Body of pancreas (tissue), 4 donors: ENCODE data around the gene TOM1L2.

ENCODE experiments used
- POLR2A ChIP-seq, 3 donors: fragments of 450-650 bp; IDR thresholded peaks; one replicate each; pipeline ENCODE4 v1.6.1; 2016; ENCODE audit warnings: antibody characterized with exemption in 3 of 3, mild to moderate bottlenecking in 2 of 3
- TF ChIP-seq, protein P1 (sequence below), 7 experiments: fragments of 450-650 bp in 4 of 7; fragments of 200-600 bp in 3 of 7; sonication (generic) in 3 of 7; IDR thresholded peaks; one replicate each; pipeline ENCODE4 v1.5.1; 2016 to 2019; ENCODE audit warnings: antibody characterized with exemption in 7 of 7

DNA sequence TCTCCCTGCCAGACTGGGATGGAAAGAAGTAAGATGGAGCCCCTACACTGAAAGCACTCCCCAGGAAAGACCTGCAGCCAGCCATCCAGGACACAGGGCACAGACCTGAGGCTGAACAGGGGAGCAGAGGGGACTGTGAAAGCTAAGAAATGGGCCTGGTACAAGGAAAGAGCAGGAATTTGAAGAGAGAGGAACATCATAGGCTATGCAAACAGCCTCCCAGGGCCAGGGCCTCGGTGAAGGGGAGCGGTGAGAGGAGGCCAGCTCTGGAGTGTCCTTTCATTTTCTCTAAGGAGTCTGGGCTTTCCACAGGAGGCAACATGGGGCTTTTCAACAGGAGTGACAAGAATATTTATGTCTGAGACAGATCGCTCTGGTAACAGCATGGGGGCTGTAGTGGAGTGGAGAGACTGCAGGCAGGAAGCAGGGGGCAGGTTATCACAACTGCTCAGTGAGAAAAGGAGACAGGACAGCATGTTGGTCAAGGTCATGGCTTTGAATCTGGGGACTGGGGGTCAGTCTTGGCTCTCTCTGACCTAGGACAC, 50.1 kb downstream of the TOM1L2 start:
- TF ChIP-seq, protein P1, sequence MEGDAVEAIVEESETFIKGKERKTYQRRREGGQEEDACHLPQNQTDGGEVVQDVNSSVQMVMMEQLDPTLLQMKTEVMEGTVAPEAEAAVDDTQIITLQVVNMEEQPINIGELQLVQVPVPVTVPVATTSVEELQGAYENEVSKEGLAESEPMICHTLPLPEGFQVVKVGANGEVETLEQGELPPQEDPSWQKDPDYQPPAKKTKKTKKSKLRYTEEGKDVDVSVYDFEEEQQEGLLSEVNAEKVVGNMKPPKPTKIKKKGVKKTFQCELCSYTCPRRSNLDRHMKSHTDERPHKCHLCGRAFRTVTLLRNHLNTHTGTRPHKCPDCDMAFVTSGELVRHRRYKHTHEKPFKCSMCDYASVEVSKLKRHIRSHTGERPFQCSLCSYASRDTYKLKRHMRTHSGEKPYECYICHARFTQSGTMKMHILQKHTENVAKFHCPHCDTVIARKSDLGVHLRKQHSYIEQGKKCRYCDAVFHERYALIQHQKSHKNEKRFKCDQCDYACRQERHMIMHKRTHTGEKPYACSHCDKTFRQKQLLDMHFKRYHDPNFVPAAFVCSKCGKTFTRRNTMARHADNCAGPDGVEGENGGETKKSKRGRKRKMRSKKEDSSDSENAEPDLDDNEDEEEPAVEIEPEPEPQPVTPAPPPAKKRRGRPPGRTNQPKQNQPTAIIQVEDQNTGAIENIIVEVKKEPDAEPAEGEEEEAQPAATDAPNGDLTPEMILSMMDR (IDR thresholded peaks at IDR 0.05): no peak
- TF ChIP-seq POLR2A (IDR thresholded peaks at IDR 0.05): no peak
